DMS79 treated with DMSO at 0.1 percent for 48 hours (cell line): ENCODE results near the gene IFNG.
"Not testable (repeated sequence)": the region's sequence is repeated elsewhere in the genome, so short reads cannot be mapped to it uniquely, and the experiment has no call there.

ENCODE experiments used
- DNase-seq: peaks from one replicate; lab custom pipeline; 2025; lab: John Stamatoyannopoulos, UW

IFNG gene

DNA sequence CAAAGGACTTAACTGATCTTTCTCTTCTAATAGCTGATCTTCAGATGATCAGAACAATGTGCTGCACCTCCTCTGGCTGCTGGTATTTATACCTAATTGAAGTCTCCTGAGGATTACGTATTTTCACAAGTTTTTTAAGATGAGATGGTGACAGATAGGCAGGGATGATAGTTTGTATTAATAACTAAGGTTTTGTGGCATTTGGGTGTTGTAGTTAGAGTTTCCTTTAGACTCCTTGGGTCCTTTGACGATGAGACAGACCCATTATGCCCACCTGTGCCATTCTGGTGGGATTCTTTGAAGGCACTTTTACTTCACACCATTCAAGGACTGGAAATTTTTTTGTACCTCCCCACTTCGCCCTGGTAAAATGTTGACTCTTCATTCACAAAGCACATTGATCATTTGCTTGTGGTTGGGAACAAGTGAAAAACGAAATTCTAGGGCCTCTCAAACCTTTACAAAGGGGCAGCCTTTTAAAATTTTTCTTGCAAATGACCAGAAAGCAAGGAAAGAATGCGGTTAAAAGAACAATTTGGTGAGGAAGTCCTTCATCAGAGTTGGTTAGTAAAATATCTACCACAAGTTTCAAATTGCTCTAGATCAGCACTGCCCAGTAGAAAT is at the start of gene IFNG:
TSS of gene IFNG (minus strand) at position 60 of the 624 bp plus-strand sequence. CDS start 125 bp downstream, outside the sequence.
- no peak for DNase-seq

DNA sequence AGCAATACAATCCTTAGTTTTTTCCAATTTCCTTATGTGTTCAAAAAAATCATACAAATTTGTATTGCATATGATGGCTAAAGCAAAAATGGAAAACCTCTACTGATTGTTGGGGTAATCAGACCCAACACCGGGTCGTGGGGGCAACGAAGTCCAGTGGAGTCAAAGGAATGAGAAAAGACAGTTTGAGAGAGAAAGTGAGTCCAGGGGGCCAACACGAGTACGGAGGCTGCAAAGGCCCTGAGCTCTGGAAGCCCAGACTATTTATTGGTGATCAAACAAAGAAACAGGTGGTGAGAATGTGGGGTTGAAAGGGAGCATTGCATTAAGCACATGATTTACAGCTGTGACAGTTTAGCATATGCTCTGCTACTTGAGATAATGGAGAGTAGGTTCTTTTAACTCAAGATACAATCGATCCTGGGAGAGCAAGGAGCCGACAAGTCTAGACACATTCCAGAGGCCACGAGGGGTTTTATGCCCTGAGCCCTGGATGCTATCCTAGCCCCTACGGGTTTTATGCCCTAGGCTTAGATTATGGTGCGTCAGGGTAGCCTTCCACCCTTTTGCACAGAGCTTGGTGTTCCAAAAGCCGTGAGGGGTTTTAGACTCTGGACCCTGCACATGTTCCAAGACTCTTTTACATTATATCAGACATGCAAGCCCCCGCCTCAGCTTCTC is 49.6 kb upstream of the IFNG start:
- DNase-seq, result peak; percentile 12

DNA sequence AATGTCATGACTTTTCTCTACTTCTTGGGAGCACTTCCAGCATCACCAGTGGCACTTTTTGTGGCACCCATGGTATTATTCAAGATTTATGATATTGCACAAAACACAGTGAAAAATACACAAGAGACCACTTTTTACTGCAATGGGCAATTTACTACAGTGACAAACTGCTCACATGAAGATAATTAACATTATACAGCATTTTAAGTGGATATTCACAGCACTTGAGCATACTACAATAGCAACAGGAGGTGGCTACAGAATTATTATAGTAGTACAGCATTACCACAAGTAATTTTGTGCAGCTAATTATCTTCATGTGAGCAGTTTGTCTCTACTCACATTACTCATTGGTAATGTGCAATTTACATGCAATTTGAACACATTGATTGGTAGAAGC is 47.7 kb upstream of the IFNG start:
- peak; percentile 5 for DNase-seq

DNA sequence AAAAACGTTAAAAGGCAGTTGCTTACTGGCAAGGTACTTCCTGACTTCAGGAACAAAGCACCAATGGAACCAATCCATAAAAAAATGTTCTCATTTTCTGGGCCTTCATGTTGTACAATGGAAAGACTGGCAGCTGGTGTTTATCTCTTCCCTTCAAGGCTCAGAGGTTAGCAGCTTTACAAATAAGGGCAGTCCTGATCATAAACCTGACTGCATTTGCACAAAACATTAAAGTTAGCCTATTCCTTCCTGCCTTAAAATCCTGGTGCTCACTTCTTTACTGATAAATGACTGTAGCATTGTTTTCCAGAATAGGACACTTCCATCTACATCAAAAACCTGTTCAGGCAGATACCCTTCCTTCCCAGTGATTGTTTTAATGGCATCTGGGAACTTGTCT is 46.9 kb upstream of the IFNG start:
- no peak for DNase-seq

DNA sequence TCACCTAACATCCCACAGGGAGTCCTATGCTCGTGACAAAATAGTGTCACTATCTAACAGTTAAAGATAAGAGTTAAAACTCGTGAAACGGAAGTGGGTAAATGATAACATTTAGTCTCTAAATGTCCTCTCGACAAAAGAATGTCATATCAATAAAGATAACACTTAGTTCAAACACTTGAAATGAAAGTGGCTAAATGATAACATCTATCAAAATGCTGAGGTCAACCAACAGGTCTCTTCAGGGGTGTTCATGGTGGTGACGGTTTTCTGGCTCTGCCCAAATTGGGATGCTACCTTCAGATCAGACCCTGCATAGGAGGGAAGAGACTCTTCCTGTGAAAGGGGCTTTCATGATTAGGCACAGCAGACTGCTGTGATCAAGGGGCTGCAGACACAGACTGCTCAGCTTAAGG is 43.9 kb upstream of the IFNG start:
- no peak for DNase-seq

DNA sequence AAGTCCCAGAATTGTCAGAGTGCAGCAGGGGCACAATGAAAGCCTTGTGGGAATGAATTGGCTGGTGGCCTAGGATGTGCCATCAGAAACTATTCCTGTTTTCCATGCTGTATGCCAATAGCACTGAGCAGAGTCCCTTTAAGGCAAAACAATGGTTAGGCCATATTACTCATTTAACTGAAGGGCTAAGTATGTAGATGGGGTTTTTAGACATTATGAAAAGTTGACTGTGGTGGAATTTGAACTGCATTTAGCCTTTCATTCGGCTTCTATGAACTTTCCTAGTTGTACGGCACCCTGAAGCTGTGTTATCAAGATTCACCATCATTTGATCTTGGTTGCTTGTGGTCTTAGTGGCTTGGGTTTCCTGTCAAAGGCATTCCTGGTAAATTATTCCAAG is 41.3 kb upstream of the IFNG start:
- DNase-seq, result no peak

DNA sequence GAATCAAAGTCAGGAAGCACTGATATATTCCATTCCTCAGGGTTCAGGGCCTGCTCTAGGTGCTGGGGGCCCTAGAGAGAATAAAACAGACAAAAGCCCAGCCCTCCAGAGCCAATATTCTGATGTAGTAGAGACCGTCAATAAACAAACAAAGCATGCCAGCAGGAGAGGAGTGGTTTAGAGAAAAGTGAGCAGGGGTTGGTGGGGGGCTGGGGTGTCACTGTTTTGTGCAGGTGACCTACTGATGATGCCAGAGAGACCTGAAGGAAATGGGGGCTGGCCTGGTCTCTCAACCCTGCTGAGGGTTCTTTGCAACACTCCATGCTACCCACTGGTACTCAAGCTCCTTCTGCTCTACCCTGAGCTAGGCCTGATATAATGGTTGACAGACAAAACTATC is 39.6 kb upstream of the IFNG start:
- no peak for DNase-seq

DNA sequence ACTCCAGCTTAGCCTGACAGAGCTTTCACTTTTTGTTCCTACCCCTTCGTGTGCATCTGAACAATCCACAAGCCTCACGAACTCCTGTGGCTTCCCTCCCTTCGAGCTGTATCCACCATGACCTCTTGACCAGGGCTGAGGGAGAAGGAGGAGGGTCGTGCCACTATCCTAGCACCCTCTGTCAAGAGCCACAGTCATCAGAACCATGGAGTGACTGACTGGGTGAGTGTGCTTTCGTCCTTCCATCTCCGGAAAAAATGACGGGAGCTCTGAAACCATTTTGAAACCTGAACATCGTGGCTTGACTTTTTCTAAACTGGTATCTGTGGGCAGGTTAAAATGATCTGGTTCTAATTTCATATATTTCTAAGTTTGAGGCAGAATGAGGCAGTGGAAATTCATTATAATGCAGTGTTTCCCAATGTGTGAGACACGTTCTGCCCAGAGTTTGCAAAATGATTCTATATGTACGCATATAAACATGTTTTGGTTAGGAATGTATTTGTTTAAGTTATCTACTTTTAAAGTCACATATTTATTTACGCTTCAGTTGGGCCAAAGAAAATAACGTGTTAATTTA is 39.1 kb upstream of the IFNG start:
- no peak for DNase-seq

DNA sequence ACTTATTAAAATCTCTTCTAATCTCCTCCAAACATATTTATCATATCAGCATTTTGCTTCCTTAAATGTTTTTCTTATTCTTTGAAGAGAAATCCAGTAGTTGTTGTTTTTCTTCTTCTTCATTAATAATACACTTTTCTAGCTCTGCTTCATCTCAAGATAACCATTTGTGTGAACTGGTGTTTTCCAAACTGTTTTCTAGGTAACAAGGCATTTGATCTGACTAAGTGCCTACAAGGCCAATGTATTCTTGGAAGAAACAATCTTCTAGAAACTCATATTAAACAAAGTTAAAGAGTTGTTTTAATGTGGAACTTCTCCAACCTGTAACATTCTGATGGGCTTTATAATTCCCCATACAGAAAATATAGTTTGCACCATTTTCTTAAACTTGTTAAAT is 30.8 kb upstream of the IFNG start:
- DNase-seq, result no peak

DNA sequence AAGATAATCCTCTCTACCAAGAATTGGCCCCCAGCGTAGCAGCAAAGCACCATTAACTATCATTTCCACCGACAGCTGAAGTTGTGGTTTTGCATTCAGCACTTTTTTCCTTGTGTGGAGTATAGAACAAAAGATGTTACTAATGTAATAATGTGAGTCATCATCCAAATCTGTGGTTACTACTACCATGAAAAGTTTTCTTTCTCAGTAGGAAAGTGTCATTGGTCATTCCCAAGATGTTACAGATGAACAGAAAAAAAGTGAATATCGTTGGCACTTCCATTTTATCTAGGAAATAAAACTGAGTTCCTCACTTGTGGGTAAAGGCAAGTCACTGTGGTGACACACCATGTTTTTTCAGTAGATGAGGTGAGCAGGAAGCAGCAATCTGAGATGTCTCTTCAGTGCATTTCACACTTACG is 30.3 kb upstream of the IFNG start:
- DNase-seq, result no peak

DNA sequence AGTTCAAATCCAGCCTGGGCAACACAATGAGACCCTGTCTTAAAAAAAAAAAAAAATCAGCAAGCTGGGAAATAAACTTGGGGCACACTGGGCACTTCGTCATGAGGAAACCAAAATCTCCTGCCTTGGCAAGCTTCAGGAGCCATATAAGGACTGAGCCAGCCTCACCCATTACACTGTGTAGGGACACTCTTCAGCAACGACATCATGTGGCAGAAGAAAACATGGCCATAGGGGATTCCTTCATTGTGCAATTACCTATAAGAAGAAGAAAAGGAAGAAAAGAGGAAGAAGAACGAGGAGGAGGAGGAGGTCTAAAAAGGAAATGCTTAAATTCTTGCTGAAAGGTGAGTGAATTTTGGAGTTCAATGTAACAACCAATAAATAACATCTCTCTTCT is 26.1 kb upstream of the IFNG start:
- no peak for DNase-seq

DNA sequence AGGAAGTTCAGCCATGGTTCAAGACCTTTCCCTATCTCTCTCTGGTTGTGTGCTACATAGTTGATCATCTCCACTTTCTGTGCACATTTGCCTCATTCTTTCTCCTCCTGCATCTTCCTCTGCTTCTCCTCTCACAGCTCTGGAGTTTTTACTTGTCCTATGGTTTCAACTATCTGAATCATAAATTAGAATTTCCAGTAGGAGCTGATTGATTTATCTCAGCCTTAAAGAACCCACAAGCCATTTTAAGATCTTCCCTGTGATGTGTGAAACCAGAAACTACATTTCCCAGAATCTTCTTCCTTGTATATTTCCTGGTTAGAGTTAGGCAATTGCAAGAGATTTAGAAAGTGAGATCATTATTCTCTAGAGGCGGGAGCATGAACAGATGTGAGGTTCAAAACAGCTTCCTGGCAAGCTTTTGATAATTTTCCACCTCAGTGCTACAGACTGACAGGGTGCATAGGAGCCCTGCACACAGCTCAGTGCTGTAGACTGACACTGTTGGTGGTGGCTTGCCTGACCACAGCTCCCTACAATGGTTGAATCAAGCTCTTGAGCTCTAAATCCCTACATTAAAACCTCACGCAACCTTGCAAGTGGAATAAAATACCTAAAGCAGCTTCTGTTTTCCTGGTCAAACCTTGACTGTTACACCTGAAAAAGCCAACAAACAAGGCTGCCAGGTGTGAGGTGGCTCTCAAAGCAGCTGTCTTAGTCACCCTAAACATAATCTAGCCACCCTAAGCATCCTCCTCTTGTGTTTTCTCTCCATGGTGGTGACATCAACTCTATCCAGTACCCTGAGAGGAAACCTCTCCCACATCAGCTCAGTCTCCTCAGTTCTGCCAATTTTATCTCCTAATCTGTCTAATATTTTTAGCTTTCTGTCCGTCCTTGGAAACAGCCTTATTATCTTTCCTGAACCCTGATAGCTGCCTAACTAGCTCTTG is 21.5 kb upstream of the IFNG start:
- no peak for DNase-seq

DNA sequence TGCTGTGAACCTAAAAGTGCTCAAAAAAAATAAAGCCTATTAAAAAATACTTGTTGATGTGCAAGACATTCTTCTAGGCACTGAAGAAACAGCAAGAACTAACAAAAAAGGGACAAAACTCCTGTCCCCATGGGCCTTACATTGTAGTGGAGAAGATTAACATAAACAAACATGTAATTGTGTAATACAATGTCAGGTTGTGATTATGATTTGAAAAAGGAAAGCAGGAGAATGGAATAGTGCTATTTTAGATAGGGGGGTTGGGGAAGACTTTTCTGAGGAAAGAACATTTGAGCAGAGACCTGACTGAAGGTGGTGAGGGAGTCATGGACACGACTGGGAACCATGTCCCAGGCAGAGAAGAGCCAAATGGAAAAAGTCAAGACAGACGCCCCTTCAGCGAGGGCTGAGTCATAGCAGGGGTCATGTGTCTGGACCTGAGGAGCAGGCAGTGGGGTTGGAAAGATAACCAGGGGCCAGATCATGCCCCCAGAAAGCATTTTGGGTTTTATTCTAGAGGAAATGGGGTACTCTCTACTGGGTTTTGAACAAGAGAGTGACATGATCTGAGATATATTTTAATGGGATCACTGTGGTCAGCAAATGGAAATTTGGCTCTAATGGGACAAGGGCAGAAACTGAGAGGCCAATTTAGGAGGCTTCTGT is 19.4 kb upstream of the IFNG start:
- no peak for DNase-seq

DNA sequence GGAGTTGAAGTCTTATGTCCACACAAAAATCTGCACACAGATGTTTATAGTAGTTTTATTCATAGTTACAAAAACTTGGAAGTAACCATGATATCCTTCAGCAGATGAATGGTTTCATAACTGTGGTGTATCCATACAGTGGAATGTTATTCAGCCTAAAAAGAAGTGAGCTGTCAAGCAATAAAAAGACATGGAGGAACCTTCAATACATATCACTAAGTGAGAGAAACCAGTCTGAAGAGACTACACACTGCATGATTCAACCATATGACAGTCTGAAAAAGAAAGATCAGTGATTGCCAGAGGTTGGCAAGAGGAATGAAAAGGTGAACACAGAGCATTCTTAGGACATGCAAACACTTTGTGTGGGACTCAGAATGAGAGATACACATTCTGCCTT is 18.6 kb upstream of the IFNG start:
- DNase-seq, result no peak

DNA sequence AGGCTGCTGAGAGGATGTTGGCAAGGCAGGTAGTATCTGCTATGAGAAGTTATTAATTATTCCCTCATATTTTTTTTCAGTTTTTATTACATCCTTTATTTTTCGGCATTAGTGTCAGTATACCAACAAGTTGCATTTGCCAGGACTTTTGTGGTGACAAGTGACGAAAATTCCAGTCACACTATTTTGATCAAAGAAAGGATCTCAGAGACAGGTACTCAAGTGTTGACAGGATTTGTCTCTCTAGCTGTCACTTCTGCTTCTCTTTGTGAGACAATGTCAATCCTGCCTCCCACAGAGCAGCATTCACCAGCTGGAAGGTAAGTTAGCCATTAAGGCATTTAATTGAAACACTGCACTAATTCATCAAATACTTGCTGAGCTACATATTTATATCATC is 18.0 kb upstream of the IFNG start:
- DNase-seq, result no peak

DNA sequence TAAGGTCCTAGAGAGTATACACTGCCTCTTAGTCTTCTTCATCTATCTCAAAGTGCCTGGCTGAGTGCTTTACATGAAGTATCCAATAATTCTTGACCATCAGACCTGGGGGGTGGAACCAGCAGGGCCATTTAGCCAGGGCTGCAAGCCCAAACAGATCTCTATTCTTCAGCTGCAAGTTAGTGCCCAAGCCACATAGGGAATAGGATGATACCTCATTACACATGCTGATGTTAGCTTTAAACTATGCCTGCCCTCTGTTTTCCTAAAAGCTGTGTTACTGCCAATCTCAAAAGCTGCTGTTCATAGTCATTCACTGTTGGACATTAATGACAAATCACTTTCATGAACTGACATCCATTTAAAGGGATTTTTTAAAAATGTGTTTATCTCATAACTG is 16.7 kb upstream of the IFNG start:
- peak; percentile 45 for DNase-seq

DNA sequence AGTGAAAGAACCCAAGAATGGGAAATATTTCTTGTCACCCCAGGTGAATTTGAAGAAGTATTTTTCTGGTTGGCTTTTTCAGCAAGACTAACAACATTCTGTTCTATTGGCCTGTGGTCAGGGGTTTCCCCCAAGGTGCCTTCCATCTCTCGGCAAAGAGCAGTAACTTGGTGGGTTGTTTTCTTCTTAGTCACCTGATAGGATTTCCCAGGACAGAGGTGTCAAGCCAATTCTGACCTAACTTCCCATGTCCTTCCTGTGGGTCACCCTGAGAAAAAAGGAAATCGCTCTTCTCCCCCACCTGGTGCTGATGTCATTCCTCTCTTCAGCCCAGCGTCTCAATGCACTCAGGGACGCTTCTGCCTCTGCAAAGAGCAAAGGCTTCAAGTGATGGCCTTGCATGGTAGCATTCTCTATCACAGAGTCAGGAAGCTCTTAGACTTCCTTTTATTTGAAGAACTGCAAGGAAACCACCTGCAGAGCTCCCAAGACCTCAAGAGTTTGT is 16.1 kb upstream of the IFNG start:
- DNase-seq, result peak; percentile 48

DNA sequence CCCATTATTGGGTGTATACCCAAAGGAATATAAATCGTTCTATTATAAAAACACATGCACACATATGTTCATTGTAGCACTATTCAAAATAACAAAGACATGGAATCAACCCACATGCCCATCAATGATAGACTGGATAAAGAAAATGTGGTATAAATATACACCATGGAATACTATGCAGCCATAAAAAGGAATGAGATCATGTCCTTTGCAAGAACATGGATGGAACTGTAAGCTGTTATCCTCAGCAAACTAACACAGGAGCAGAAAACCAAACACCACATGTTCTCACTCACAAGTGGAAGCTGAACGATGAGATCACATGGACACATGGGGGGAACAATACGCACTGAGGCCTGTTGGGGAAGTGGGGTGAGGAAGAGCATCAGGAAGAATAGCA is 15.2 kb upstream of the IFNG start:
- not testable (repeated sequence) for DNase-seq

DNA sequence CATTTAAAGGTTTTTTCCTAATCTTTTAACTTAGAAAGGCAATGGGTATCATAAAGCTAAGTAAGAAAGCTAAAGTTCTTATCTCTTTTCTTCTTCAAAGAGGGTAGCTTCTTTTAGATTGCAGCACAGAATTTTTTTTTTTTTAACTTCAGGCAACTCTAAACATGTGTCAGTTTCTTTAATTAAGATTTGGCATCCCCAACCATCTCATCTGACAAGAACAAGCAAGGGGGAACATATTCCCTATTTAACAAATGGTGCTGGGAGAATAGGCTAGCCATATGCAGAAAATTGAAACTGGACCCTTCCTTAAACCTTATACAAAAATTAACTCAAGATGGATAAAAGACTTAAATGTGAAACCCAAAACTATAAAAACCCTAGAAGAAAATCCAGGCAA is 14.3 kb upstream of the IFNG start:
- no peak for DNase-seq

DNA sequence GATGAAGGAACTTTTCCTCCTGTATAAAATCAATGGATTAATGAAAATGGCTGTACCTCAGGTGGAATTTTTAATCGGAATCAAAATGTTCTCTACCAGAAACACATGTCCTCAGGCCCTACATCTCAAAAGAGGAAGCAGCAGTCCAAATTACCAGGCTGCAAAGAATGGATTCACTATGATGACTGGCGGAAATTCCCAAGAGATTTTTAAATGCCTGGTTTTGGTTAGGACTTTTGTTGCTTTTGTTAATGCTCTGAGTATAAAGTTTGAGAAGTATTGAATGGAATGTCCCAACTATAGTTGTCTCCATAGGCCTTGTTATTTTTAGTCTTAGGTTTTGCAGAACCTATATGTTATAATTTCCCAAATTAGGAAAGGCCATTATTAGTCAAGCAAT is 11.2 kb upstream of the IFNG start:
- DNase-seq, result no peak

DNA sequence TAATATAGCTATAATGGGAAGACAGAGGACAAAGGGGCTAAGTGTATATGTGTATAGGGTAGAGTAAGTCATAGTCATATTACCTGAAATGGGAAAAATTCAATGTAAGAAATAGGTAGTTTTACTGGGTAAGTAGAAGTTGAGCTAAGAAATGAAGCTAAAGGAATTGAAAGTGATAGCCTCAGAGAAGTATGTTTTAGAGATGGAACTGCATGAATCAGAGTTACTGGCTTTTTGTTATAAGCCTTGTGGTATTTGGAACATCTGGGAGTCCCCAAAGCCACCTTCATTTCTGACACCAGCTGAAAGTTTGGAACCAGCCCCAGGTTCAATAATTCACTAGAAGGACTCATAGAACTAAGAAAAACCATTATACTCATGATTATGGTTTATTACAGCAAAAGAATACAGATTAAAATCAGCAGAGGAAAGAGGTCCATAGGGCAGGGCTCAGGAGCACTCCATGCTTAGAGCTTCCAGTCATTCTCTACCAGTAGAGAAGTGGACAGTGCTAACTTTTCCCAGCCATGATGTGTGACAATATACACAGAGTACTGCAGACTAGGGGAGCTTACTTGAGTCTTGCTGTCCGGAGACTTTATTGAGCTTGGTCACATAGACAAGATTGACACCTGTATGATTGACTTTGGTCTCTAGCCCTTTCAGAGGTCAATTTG is 9.8 kb upstream of the IFNG start:
- no peak for DNase-seq
